ENCODE results near the gene SEH1L.

DNA sequence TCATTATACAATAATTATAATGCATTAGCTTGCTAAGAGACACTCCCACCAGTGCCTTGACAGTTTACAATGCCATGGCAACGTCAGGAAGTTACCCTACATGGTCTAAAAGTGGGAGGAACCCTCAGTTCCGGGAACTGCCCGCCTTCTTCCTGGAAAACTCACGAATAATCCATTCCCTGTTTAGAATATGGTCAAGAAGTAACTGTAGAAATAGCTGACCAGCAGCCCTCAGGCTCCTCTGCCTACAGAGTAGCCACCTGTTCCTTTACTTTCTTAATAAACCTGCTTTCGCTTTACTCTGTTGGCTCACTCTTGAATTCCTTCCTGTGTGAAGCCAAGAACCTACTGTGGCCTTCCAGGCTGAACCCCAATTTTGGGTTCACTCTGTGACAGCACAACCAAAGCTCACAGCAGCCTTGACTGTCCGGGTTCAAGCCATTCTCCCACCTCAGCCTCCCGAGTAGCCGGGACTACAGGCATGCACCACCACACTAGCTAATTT lies 43.7 kb upstream of the SEH1L start:
- TF ChIP-seq, protein P1, sequence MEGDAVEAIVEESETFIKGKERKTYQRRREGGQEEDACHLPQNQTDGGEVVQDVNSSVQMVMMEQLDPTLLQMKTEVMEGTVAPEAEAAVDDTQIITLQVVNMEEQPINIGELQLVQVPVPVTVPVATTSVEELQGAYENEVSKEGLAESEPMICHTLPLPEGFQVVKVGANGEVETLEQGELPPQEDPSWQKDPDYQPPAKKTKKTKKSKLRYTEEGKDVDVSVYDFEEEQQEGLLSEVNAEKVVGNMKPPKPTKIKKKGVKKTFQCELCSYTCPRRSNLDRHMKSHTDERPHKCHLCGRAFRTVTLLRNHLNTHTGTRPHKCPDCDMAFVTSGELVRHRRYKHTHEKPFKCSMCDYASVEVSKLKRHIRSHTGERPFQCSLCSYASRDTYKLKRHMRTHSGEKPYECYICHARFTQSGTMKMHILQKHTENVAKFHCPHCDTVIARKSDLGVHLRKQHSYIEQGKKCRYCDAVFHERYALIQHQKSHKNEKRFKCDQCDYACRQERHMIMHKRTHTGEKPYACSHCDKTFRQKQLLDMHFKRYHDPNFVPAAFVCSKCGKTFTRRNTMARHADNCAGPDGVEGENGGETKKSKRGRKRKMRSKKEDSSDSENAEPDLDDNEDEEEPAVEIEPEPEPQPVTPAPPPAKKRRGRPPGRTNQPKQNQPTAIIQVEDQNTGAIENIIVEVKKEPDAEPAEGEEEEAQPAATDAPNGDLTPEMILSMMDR (IDR thresholded peaks at IDR 0.05) = no peak
- TF ChIP-seq POLR2A (IDR thresholded peaks at IDR 0.05) = no peak
- no peak for TF ChIP-seq POLR2AphosphoS5 (IDR thresholded peaks at IDR 0.05)
- TF ChIP-seq EP300 (IDR thresholded peaks at IDR 0.05) = no peak

Measured in upper lobe of left lung (tissue), 4 donors.